ENCODE measurements around the gene ZNF277. TPM values are rescaled to one million over a fixed set of nuclear protein-coding genes. Genes with fewer than 3 reads are reported as not detected.

Gene ZNF277
- polyA plus RNA-seq, 2 donors, result 10.3 to 14.5 TPM

GRCh38 chr7:112205343-112206237 lies 905 bp upstream of the ZNF277 start:
- peak overlapping the region; percentile 83 to 87 for H3K4me3 ChIP-seq (ENCODE audit: low read depth in 1 of 2, low read length in 2 of 2)
- H3K4me1 ChIP-seq (ENCODE audit: control insufficient read depth in 2 of 2, insufficient read depth in 2 of 2, low read length in 1 of 2), result no peaks in the 10 kb centered on the region
- WGBS, 2 donors, result 0% methylated on average over 68 to 69 of the region's 69 CpGs
- no peaks in the 10 kb centered on the region for H3K27me3 ChIP-seq (ENCODE audit: control insufficient read depth in 1 of 2, insufficient read depth in 2 of 2, low read length in 2 of 2)
- no peaks in the 10 kb centered on the region for H3K9me3 ChIP-seq (ENCODE audit: control insufficient read depth in 2 of 2, insufficient read depth in 1 of 2, low read depth in 1 of 2, low read length in 1 of 2)
- H3K36me3 ChIP-seq (ENCODE audit: control insufficient read depth in 2 of 2, insufficient read depth in 2 of 2, low read length in 1 of 2), result no peaks in the 10 kb centered on the region
- H3K27ac ChIP-seq (ENCODE audit: low read depth in 2 of 2, low read length in 1 of 2), result peak overlapping the region; percentile 68 to 81

- peak overlapping the region; percentile 86 to 94 for H3K27ac ChIP-seq (ENCODE audit: low read depth in 2 of 2, low read length in 1 of 2)
- 0% methylated on average over 13 to 14 of the region's 14 CpGs for WGBS, 2 donors
- H3K9me3 ChIP-seq (ENCODE audit: control insufficient read depth in 2 of 2, insufficient read depth in 1 of 2, low read depth in 1 of 2, low read length in 1 of 2), result no peaks in the 10 kb centered on the region
- H3K27me3 ChIP-seq (ENCODE audit: control insufficient read depth in 1 of 2, insufficient read depth in 2 of 2, low read length in 2 of 2), result no peaks in the 10 kb centered on the region
- H3K36me3 ChIP-seq (ENCODE audit: control insufficient read depth in 2 of 2, insufficient read depth in 2 of 2, low read length in 1 of 2), result no peaks in the 10 kb centered on the region
- peak overlapping the region; percentile 85 to 98 for H3K4me3 ChIP-seq (ENCODE audit: low read depth in 1 of 2, low read length in 2 of 2)
- H3K4me1 ChIP-seq (ENCODE audit: control insufficient read depth in 2 of 2, insufficient read depth in 2 of 2, low read length in 1 of 2), result no peaks in the 10 kb centered on the region
Observed at GRCh38 chr7:112206991-112207592, 597 bp downstream of the ZNF277 start.

GRCh38 chr7:112207765-112208164 lies 1.3 kb downstream of the ZNF277 start:
- WGBS, 2 donors, result 92 to 94% methylated on average over 6 of the region's 6 CpGs
- Histone ChIP-seq H3K4me1 (ENCODE audit: control insufficient read depth in 2 of 2, insufficient read depth in 2 of 2, low read length in 1 of 2) (no peaks in the 10 kb centered on the region), H3K36me3 (ENCODE audit: control insufficient read depth in 2 of 2, insufficient read depth in 2 of 2, low read length in 1 of 2) (no peaks in the 10 kb centered on the region), H3K27ac (ENCODE audit: low read depth in 2 of 2, low read length in 1 of 2) (no peak overlapping the region), H3K27me3 (ENCODE audit: control insufficient read depth in 1 of 2, insufficient read depth in 2 of 2, low read length in 2 of 2) (no peaks in the 10 kb centered on the region), H3K9me3 (ENCODE audit: control insufficient read depth in 2 of 2, insufficient read depth in 1 of 2, low read depth in 1 of 2, low read length in 1 of 2) (no peaks in the 10 kb centered on the region), H3K4me3 (ENCODE audit: low read depth in 1 of 2, low read length in 2 of 2) (no peak overlapping the region)

- Histone ChIP-seq H3K36me3 (ENCODE audit: control insufficient read depth in 2 of 2, insufficient read depth in 2 of 2, low read length in 1 of 2) (no peaks in the 10 kb centered on the region), H3K9me3 (ENCODE audit: control insufficient read depth in 2 of 2, insufficient read depth in 1 of 2, low read depth in 1 of 2, low read length in 1 of 2) (no peaks in the 10 kb centered on the region), H3K27me3 (ENCODE audit: control insufficient read depth in 1 of 2, insufficient read depth in 2 of 2, low read length in 2 of 2) (no peaks in the 10 kb centered on the region), H3K4me1 (ENCODE audit: control insufficient read depth in 2 of 2, insufficient read depth in 2 of 2, low read length in 1 of 2) (no peaks in the 10 kb centered on the region), H3K4me3 (ENCODE audit: low read depth in 1 of 2, low read length in 2 of 2) (no peak overlapping the region), H3K27ac (ENCODE audit: low read depth in 2 of 2, low read length in 1 of 2) (no peak overlapping the region)
- 26 to 29% methylated on average over 1 of the region's 1 CpG for WGBS, 2 donors
Observed at GRCh38 chr7:112211348-112211907, 4.9 kb downstream of the ZNF277 start.

- Histone ChIP-seq H3K27me3 (ENCODE audit: control insufficient read depth in 1 of 2, insufficient read depth in 2 of 2, low read length in 2 of 2) (no peaks in the 10 kb centered on the region), H3K36me3 (ENCODE audit: control insufficient read depth in 2 of 2, insufficient read depth in 2 of 2, low read length in 1 of 2) (no peaks in the 10 kb centered on the region), H3K4me1 (ENCODE audit: control insufficient read depth in 2 of 2, insufficient read depth in 2 of 2, low read length in 1 of 2) (no peaks in the 10 kb centered on the region), H3K9me3 (ENCODE audit: control insufficient read depth in 2 of 2, insufficient read depth in 1 of 2, low read depth in 1 of 2, low read length in 1 of 2) (no peaks in the 10 kb centered on the region), H3K4me3 (ENCODE audit: low read depth in 1 of 2, low read length in 2 of 2) (no peak overlapping the region), H3K27ac (ENCODE audit: low read depth in 2 of 2, low read length in 1 of 2) (no peak overlapping the region)
- WGBS, 2 donors, result 94 to 98% methylated on average over 2 of the region's 2 CpGs
Observed at GRCh38 chr7:112212571-112212970, 6.1 kb downstream of the ZNF277 start.

- Histone ChIP-seq H3K27ac (ENCODE audit: low read depth in 2 of 2, low read length in 1 of 2) (no peak overlapping the region), H3K4me3 (ENCODE audit: low read depth in 1 of 2, low read length in 2 of 2) (no peak overlapping the region), H3K27me3 (ENCODE audit: control insufficient read depth in 1 of 2, insufficient read depth in 2 of 2, low read length in 2 of 2) (no peaks in the 10 kb centered on the region), H3K4me1 (ENCODE audit: control insufficient read depth in 2 of 2, insufficient read depth in 2 of 2, low read length in 1 of 2) (no peaks in the 10 kb centered on the region), H3K9me3 (ENCODE audit: control insufficient read depth in 2 of 2, insufficient read depth in 1 of 2, low read depth in 1 of 2, low read length in 1 of 2) (no peaks in the 10 kb centered on the region), H3K36me3 (ENCODE audit: control insufficient read depth in 2 of 2, insufficient read depth in 2 of 2, low read length in 1 of 2) (no peaks in the 10 kb centered on the region)
- WGBS, 2 donors, result 63 to 82% methylated on average over 1 of the region's 1 CpG
Observed at GRCh38 chr7:112213735-112214134, 7.2 kb downstream of the ZNF277 start.

- H3K9me3 ChIP-seq (ENCODE audit: control insufficient read depth in 2 of 2, insufficient read depth in 1 of 2, low read depth in 1 of 2, low read length in 1 of 2), result no peaks in the 10 kb centered on the region
- H3K36me3 ChIP-seq (ENCODE audit: control insufficient read depth in 2 of 2, insufficient read depth in 2 of 2, low read length in 1 of 2), result no peaks in the 10 kb centered on the region
- no peaks in the 10 kb centered on the region for H3K27me3 ChIP-seq (ENCODE audit: control insufficient read depth in 1 of 2, insufficient read depth in 2 of 2, low read length in 2 of 2)
- H3K27ac ChIP-seq (ENCODE audit: low read depth in 2 of 2, low read length in 1 of 2), result no peak overlapping the region
- H3K4me1 ChIP-seq (ENCODE audit: control insufficient read depth in 2 of 2, insufficient read depth in 2 of 2, low read length in 1 of 2), result no peaks in the 10 kb centered on the region
- H3K4me3 ChIP-seq (ENCODE audit: low read depth in 1 of 2, low read length in 2 of 2), result no peak overlapping the region
Observed at GRCh38 chr7:112214268-112214667, 7.8 kb downstream of the ZNF277 start.

- Histone ChIP-seq H3K4me3 (ENCODE audit: low read depth in 1 of 2, low read length in 2 of 2) (no peak overlapping the region), H3K4me1 (ENCODE audit: control insufficient read depth in 2 of 2, insufficient read depth in 2 of 2, low read length in 1 of 2) (no peaks in the 10 kb centered on the region), H3K9me3 (ENCODE audit: control insufficient read depth in 2 of 2, insufficient read depth in 1 of 2, low read depth in 1 of 2, low read length in 1 of 2) (no peaks in the 10 kb centered on the region), H3K36me3 (ENCODE audit: control insufficient read depth in 2 of 2, insufficient read depth in 2 of 2, low read length in 1 of 2) (no peaks in the 10 kb centered on the region), H3K27ac (ENCODE audit: low read depth in 2 of 2, low read length in 1 of 2) (no peak overlapping the region), H3K27me3 (ENCODE audit: control insufficient read depth in 1 of 2, insufficient read depth in 2 of 2, low read length in 2 of 2) (no peaks in the 10 kb centered on the region)
- WGBS, 2 donors, result 78 to 87% methylated on average over 2 of the region's 2 CpGs
Observed at GRCh38 chr7:112214883-112215282, 8.4 kb downstream of the ZNF277 start.

- H3K9me3 ChIP-seq (ENCODE audit: control insufficient read depth in 2 of 2, insufficient read depth in 1 of 2, low read depth in 1 of 2, low read length in 1 of 2), result no peaks in the 10 kb centered on the region
- H3K27ac ChIP-seq (ENCODE audit: low read depth in 2 of 2, low read length in 1 of 2), result no peak overlapping the region
- WGBS, 2 donors, result 57 to 67% methylated on average over 4 of the region's 4 CpGs
- no peak overlapping the region for H3K4me3 ChIP-seq (ENCODE audit: low read depth in 1 of 2, low read length in 2 of 2)
- H3K4me1 ChIP-seq (ENCODE audit: control insufficient read depth in 2 of 2, insufficient read depth in 2 of 2, low read length in 1 of 2), result no peaks in the 10 kb centered on the region
- no peaks in the 10 kb centered on the region for H3K27me3 ChIP-seq (ENCODE audit: control insufficient read depth in 1 of 2, insufficient read depth in 2 of 2, low read length in 2 of 2)
- H3K36me3 ChIP-seq (ENCODE audit: control insufficient read depth in 2 of 2, insufficient read depth in 2 of 2, low read length in 1 of 2), result no peaks in the 10 kb centered on the region
Observed at GRCh38 chr7:112215787-112216186, 9.3 kb downstream of the ZNF277 start.

Measured in esophagus (tissue), 2 donors.